ENCODE data around the gene PPT2. TPM values are rescaled to one million over a fixed set of nuclear protein-coding genes. Genes with fewer than 3 reads are reported as not detected.

PPT2 gene
- total RNA-seq, 1 experiment from 2014 or later, result 120 TPM

GRCh38 chr6:32116674-32117073 is 37.3 kb upstream of the PPT2 start:
- H3K27me3 ChIP-seq, result no peaks in the 10 kb centered on the region
- H3K9me3 ChIP-seq (replicated peaks), result no peaks in the 10 kb centered on the region
- no peak overlapping the region for H3K4me3 ChIP-seq
- no peak overlapping the region for H3K27ac ChIP-seq
- DNase-seq, result peak in 1 of 2 experiments; percentile 40
- peaks cover 4% of the 10 kb centered on the region; the same call in 1 of the 2 replicates for H3K4me1 ChIP-seq
- peaks cover 21% of the 10 kb centered on the region for H3K36me3 ChIP-seq

- Histone ChIP-seq H3K27me3 (no peaks in the 10 kb centered on the region), H3K4me3 (no peak overlapping the region), H3K9me3 (replicated peaks) (no peaks in the 10 kb centered on the region), H3K27ac (no peak overlapping the region), H3K4me1 (peaks cover 4% of the 10 kb centered on the region; the same call in 1 of the 2 replicates), H3K36me3 (peaks cover 21% of the 10 kb centered on the region)
- no peak for DNase-seq
Measured at GRCh38 chr6:32117461-32117860, 36.5 kb upstream of the PPT2 start.

GRCh38 chr6:32118782-32119628 is 34.9 kb upstream of the PPT2 start:
- peak; percentile 72 to 80 for DNase-seq
- Histone ChIP-seq H3K36me3 (peaks cover 26% of the 10 kb centered on the region), H3K27ac (no peak overlapping the region), H3K4me3 (no peak overlapping the region), H3K9me3 (replicated peaks) (no peaks in the 10 kb centered on the region), H3K4me1 (no peaks in the 10 kb centered on the region), H3K27me3 (no peaks in the 10 kb centered on the region)

GRCh38 chr6:32120573-32121059 is 33.3 kb upstream of the PPT2 start:
- DNase-seq, result no peak
- Histone ChIP-seq H3K27me3 (no peaks in the 10 kb centered on the region), H3K9me3 (replicated peaks) (no peaks in the 10 kb centered on the region), H3K27ac (no peak overlapping the region), H3K4me3 (no peak overlapping the region), H3K36me3 (peaks cover 31% of the 10 kb centered on the region), H3K4me1 (no peaks in the 10 kb centered on the region)

- Histone ChIP-seq H3K27ac (no peak overlapping the region), H3K36me3 (peaks cover 17% of the 10 kb centered on the region), H3K27me3 (no peaks in the 10 kb centered on the region), H3K9me3 (replicated peaks) (no peaks in the 10 kb centered on the region), H3K4me1 (peaks cover 3% of the 10 kb centered on the region; the same call in 1 of the 2 replicates), H3K4me3 (no peak overlapping the region)
- DNase-seq, result no peak
Measured at GRCh38 chr6:32123681-32124080, 30.3 kb upstream of the PPT2 start.

- no peak overlapping the region for H3K27ac ChIP-seq
Measured at GRCh38 chr6:32126880-32127279, 27.1 kb upstream of the PPT2 start.

GRCh38 chr6:32127409-32127716 is 26.6 kb upstream of the PPT2 start:
- DNase-seq, result no peak
- Histone ChIP-seq H3K9me3 (replicated peaks) (no peaks in the 10 kb centered on the region), H3K27me3 (no peaks in the 10 kb centered on the region), H3K4me1 (peaks cover 3% of the 10 kb centered on the region; the same call in 1 of the 2 replicates), H3K4me3 (peak overlapping the region; percentile 90), H3K27ac (peak overlapping the region; percentile 78; the same call in 1 of the 2 replicates), H3K36me3 (0 out of 2 replicates have a peak, but pooled peaks cover 10% of the 10 kb centered on the region)

More at GRCh38 chr6:32126880-32127279, 27.1 kb upstream of the PPT2 start:
- no peaks in the 10 kb centered on the region for H3K9me3 ChIP-seq (replicated peaks)
- no peaks in the 10 kb centered on the region for H3K27me3 ChIP-seq
- DNase-seq, result no peak
- 0 out of 2 replicates have a peak, but pooled peaks cover 10% of the 10 kb centered on the region for H3K36me3 ChIP-seq
- H3K4me1 ChIP-seq, result peaks cover 3% of the 10 kb centered on the region; the same call in 1 of the 2 replicates
- peak overlapping the region; percentile 90 for H3K4me3 ChIP-seq

- peak; percentile 98 to 99 for DNase-seq
- no peaks in the 10 kb centered on the region for H3K27me3 ChIP-seq
- peaks cover 3% of the 10 kb centered on the region; the same call in 1 of the 2 replicates for H3K4me1 ChIP-seq
- no peaks in the 10 kb centered on the region for H3K9me3 ChIP-seq (replicated peaks)
- peak within 1 kb of the TSS; percentile 78 for H3K27ac ChIP-seq
- 0 out of 2 replicates have a peak, but pooled peaks cover 10% of the 10 kb centered on the region for H3K36me3 ChIP-seq
- peak within 1 kb of the TSS; percentile 90 for H3K4me3 ChIP-seq
Measured at GRCh38 chr6:32127717-32128592, 26.0 kb upstream of the PPT2 start, which contains the start of gene ATF6B. TSS of gene ATF6B (minus strand) at chr6:32128246. CDS start at chr6:32128207, 39 bp downstream.

- peaks cover 3% of the 10 kb centered on the region; the same call in 1 of the 2 replicates for H3K4me1 ChIP-seq
- no peak for DNase-seq
- no peaks in the 10 kb centered on the region for H3K27me3 ChIP-seq
- H3K36me3 ChIP-seq, result 0 out of 2 replicates have a peak, but pooled peaks cover 6% of the 10 kb centered on the region
- no peak overlapping the region for H3K27ac ChIP-seq
- no peak overlapping the region for H3K4me3 ChIP-seq
- H3K9me3 ChIP-seq (replicated peaks), result no peaks in the 10 kb centered on the region
Measured at GRCh38 chr6:32128751-32129296, 25.1 kb upstream of the PPT2 start.

- Histone ChIP-seq H3K27me3 (no peaks in the 10 kb centered on the region), H3K4me1 (peaks cover 3% of the 10 kb centered on the region; the same call in 1 of the 2 replicates), H3K4me3 (peak overlapping the region; percentile 65), H3K9me3 (replicated peaks) (no peaks in the 10 kb centered on the region), H3K36me3 (0 out of 2 replicates have a peak, but pooled peaks cover 3% of the 10 kb centered on the region), H3K27ac (peak overlapping the region; percentile 50; the same call in 1 of the 2 replicates)
- DNase-seq, result no peak
Measured at GRCh38 chr6:32129297-32130088, 24.4 kb upstream of the PPT2 start.

- H3K27me3 ChIP-seq, result no peaks in the 10 kb centered on the region
- H3K27ac ChIP-seq, result no peak overlapping the region
- H3K4me1 ChIP-seq, result peaks cover 3% of the 10 kb centered on the region; the same call in 1 of the 2 replicates
- no peaks in the 10 kb centered on the region for H3K9me3 ChIP-seq (replicated peaks)
- DNase-seq, result no peak
- H3K36me3 ChIP-seq, result no peaks in the 10 kb centered on the region
- H3K4me3 ChIP-seq, result no peak overlapping the region
Measured at GRCh38 chr6:32131439-32131948, 22.4 kb upstream of the PPT2 start.

- Histone ChIP-seq H3K4me1 (peaks cover 3% of the 10 kb centered on the region; the same call in 1 of the 2 replicates), H3K27me3 (no peaks in the 10 kb centered on the region), H3K9me3 (replicated peaks) (no peaks in the 10 kb centered on the region), H3K36me3 (no peaks in the 10 kb centered on the region), H3K27ac (no peak overlapping the region), H3K4me3 (no peak overlapping the region)
- no peak for DNase-seq
Measured at GRCh38 chr6:32132110-32132509, 21.8 kb upstream of the PPT2 start.

- Histone ChIP-seq H3K36me3 (no peaks in the 10 kb centered on the region), H3K4me1 (no peaks in the 10 kb centered on the region), H3K4me3 (no peak overlapping the region), H3K27ac (no peak overlapping the region), H3K27me3 (no peaks in the 10 kb centered on the region), H3K9me3 (replicated peaks) (no peaks in the 10 kb centered on the region)
- DNase-seq, result no peak
Measured at GRCh38 chr6:32133786-32134185, 20.2 kb upstream of the PPT2 start.

Data from SJCRH30 (cell line).